GM21737 (cell line): ENCODE measurements around the gene COX15.
A peak's percentile ranks its signal among the peaks of the same experiment; 100 is the strongest.
"Not testable (repeated sequence)": the region's sequence is repeated elsewhere in the genome, so short reads cannot be mapped to it uniquely, and the experiment has no call there.

Experiments used
- ATAC-seq: cut with Tn5 transposase; IDR thresholded peaks from one replicate; pipeline ENCODE4 v1.9.1; 2021; ENCODE audit warnings: mild to moderate bottlenecking, moderate library complexity; ENCODE audit not compliant: unreplicated experiment

COX15 gene

GRCh38 chr10:99742254-99742653 is 10.3 kb upstream of the COX15 start:
- no peak for ATAC-seq

- ATAC-seq, result no peak
Measured at GRCh38 chr10:99740933-99741559, 9.1 kb upstream of the COX15 start.

GRCh38 chr10:99740260-99740659 is 8.3 kb upstream of the COX15 start:
- no peak for ATAC-seq

GRCh38 chr10:99734111-99734510 is 2.2 kb upstream of the COX15 start:
- ATAC-seq, result not testable (repeated sequence)

- ATAC-seq, result no peak
Measured at GRCh38 chr10:99733366-99733765, 1.4 kb upstream of the COX15 start.

- ATAC-seq, result no peak
Measured at GRCh38 chr10:99731306-99732032, 458 bp downstream of the COX15 start.

- no peak for ATAC-seq
Measured at GRCh38 chr10:99730026-99730425, 1.9 kb downstream of the COX15 start.

GRCh38 chr10:99720387-99720786 is 11.5 kb downstream of the COX15 start:
- no peak for ATAC-seq

GRCh38 chr10:99714446-99714845 is 17.5 kb downstream of the COX15 start:
- ATAC-seq, result no peak

- ATAC-seq, result no peak
Measured at GRCh38 chr10:99711129-99711719, 20.7 kb downstream of the COX15 start.

- ATAC-seq, result no peak
Measured at GRCh38 chr10:99709480-99710229, 22.3 kb downstream of the COX15 start.

- no peak for ATAC-seq
Measured at GRCh38 chr10:99708428-99709012, 23.4 kb downstream of the COX15 start.

GRCh38 chr10:99700649-99701048 is 31.3 kb downstream of the COX15 start:
- ATAC-seq, result no peak

GRCh38 chr10:99698504-99699080 is 33.3 kb downstream of the COX15 start:
- ATAC-seq, result no peak

- no peak for ATAC-seq
Measured at GRCh38 chr10:99695761-99696160, 36.2 kb downstream of the COX15 start.

- no peak for ATAC-seq
Measured at GRCh38 chr10:99693933-99694583, 37.9 kb downstream of the COX15 start.

- ATAC-seq, result no peak
Measured at GRCh38 chr10:99689461-99689860, 42.5 kb downstream of the COX15 start.

- ATAC-seq, result peak; percentile 91
Measured at GRCh38 chr10:99685597-99685967, 46.3 kb downstream of the COX15 start.

GRCh38 chr10:99682752-99683151 is 49.2 kb downstream of the COX15 start:
- no peak for ATAC-seq
